Panc1 (cell line): ENCODE data around the gene CTNNAL1. TPM values are rescaled to one million over a fixed set of nuclear protein-coding genes. Genes with fewer than 3 reads are reported as not detected.
A peak's percentile ranks its signal among the peaks of the same experiment; 100 is the strongest.

Experiments used
- ATAC-seq: fragments of 200-7000 bp; cut with Tn5 transposase; 2 replicates; pipeline ENCODE4 v1.9.1; 2020; ENCODE audit warnings: mild to moderate bottlenecking, moderate library complexity
- BruUV-seq: library from RNA; stranded (reverse); fragments of 400-500 nt; replicated peaks from 2 replicates; lab custom pipeline; 2021; lab: Mats Ljungman, UMichigan
- CTCF ChIA-PET: fragments of 300-600 bp; sonication (Branson Sonifier 250); formaldehyde crosslinking; loops from one replicate; lab custom pipeline; 2022; ENCODE audit warnings: antibody characterized with exemption; lab: Charles Lee
- POLR2A ChIA-PET: fragments of 300-600 bp; sonication (Branson Sonifier 250); formaldehyde crosslinking; loops from one replicate; lab custom pipeline; 2022; ENCODE audit warnings: antibody characterized with exemption; lab: Charles Lee
- DNase-seq: peaks from one replicate; pipeline ENCODE4 v3.0.0-alpha.2; 2010; ENCODE audit warnings: low read depth, low spot score
- H3K27ac ChIP-seq: 2 replicates; pipeline ENCODE4 v1.5.1; 2011; ENCODE audit warnings: mild to moderate bottlenecking, low read length, inconsistent platforms
- H3K27me3 ChIP-seq: fragments of 200-500 bp; sonication (Bioruptor generic); 2 replicates; pipeline ENCODE4 v1.6.0; 2014; ENCODE audit warnings: low read length, inconsistent platforms; ENCODE audit not compliant: control insufficient read depth, insufficient read depth
- H3K36me3 ChIP-seq: fragments of 200-500 bp; sonication (Bioruptor generic); 2 replicates; pipeline ENCODE4 v1.5.1; 2014; ENCODE audit warnings: inconsistent platforms, mild to moderate bottlenecking, low read length, moderate library complexity; ENCODE audit not compliant: control insufficient read depth, insufficient read depth
- H3K4me1 ChIP-seq: 2 replicates; pipeline ENCODE4 v1.5.1; 2011; ENCODE audit warnings: inconsistent platforms, mild to moderate bottlenecking, low read length, moderate library complexity; ENCODE audit not compliant: control insufficient read depth, insufficient read depth
- H3K4me3 ChIP-seq, 2 experiments: 2 replicates each; pipeline ENCODE4 v1.5.1; 2011 to 2012; ENCODE audit warnings: low read depth in 2 of 2, low read length in 2 of 2, mild to moderate bottlenecking in 2 of 2, inconsistent platforms in 1 of 2, moderate library complexity in 1 of 2
- H3K9me3 ChIP-seq: fragments of 200-500 bp; sonication (Bioruptor generic); 2 replicates; pipeline ENCODE4 v1.5.1; 2014; ENCODE audit warnings: low read depth, mild to moderate bottlenecking, inconsistent platforms, low read length, moderate library complexity; ENCODE audit not compliant: control insufficient read depth, insufficient read depth
- POLR2AphosphoS5 ChIP-seq: IDR thresholded peaks from 2 replicates; pipeline ENCODE4 v1.6.1; 2012; ENCODE audit warnings: mild to moderate bottlenecking, low read depth, low read length, moderate library complexity
- SIN3A ChIP-seq: IDR thresholded peaks from 2 replicates; pipeline ENCODE4 v1.6.1; 2012; ENCODE audit warnings: low read depth, mild to moderate bottlenecking, low read length, moderate library complexity, borderline replicate concordance; ENCODE audit not compliant: insufficient read depth
- TCF7L2 ChIP-seq: IDR thresholded peaks from 2 replicates; pipeline ENCODE4 v1.6.1; 2011; ENCODE audit warnings: mild to moderate bottlenecking, low read depth, low read length, inconsistent platforms
- in situ Hi-C: cut with HindIII; loops from 2 replicates; pipeline ENCODE4 v1.10.0; 2016; ENCODE audit warnings: low sequenced_read_pairs, low pct_unique_long_range_greater_than_20kb
- intact Hi-C: fragments of 100-400 bp; cut with micrococcal nuclease; formaldehyde crosslinking; loops from one replicate; pipeline ENCODE4 v1.10.0; 2022; ENCODE audit not compliant: unreplicated experiment
- total RNA-seq: library from RNA; stranded (reverse); gene quantifications from one replicate; pipeline ENCODE4 v1.2.1, GENCODE V29; 2021; ENCODE audit not compliant: unreplicated experiment
- TF ChIP-seq, protein P1 (sequence below): fragments of 450-650 bp; IDR thresholded peaks from 2 replicates; pipeline ENCODE4 v1.5.1; 2017; ENCODE audit warnings: mild to moderate bottlenecking
- TF ChIP-seq, protein P2 (sequence below), 2 experiments: IDR thresholded peaks; 2 replicates each; pipeline ENCODE4 v1.6.1; 2011 to 2012; ENCODE audit warnings: low read depth in 2 of 2, control low read depth in 1 of 2, low read length in 1 of 2, mild to moderate bottlenecking in 1 of 2, moderate library complexity in 1 of 2; ENCODE audit not compliant: insufficient read depth in 1 of 2

Gene CTNNAL1
- total RNA-seq, 1 experiment from 2014 or later, result 79.8 TPM

DNA sequence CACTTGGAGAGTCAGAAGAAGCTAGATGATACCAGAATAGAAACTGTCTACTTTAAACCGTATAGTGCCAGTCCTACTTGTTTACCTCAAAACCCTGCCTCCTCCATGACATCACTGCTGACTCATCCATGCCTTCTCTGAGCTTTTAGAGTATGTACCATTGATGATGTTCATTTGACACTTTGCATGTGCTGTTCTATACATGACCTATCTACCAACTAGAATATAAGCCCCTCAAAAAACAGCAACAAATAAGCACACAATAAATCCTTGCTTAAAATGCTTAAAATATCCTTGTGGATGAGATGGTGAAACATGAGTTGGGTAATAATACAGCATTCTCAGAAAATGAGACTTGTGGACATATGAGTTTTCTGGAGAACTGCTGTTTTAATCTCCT lies 2.6 kb downstream of the CTNNAL1 start:
- H3K27me3 ChIP-seq, result no peaks in the 10 kb centered on the region
- CTCF ChIA-PET, result no interaction called here
- DNase-seq (no peak), ATAC-seq (no peak)
- H3K4me3 ChIP-seq, result peak overlapping the region in 1 of 2 experiments; percentile 75; a peak in 1 of 4 replicates
- H3K4me1 ChIP-seq, result peaks cover 31% of the 10 kb centered on the region
- in situ Hi-C loops (no loop called here), intact Hi-C loops (loop anchor here (5.0 kb wide), 1 partner anchor 312 kb away; the partner anchor contains the start of gene EPB41L4B)
- BruUV-seq, result no TSS peak
- peak overlapping the region; percentile 79 for H3K27ac ChIP-seq
- peaks cover 2% of the 10 kb centered on the region for H3K36me3 ChIP-seq
- POLR2A ChIA-PET, result no interaction called here
- TF ChIP-seq POLR2AphosphoS5 (no peak), SIN3A (no peak), TCF7L2 (no peak)
- TF ChIP-seq, protein P1, sequence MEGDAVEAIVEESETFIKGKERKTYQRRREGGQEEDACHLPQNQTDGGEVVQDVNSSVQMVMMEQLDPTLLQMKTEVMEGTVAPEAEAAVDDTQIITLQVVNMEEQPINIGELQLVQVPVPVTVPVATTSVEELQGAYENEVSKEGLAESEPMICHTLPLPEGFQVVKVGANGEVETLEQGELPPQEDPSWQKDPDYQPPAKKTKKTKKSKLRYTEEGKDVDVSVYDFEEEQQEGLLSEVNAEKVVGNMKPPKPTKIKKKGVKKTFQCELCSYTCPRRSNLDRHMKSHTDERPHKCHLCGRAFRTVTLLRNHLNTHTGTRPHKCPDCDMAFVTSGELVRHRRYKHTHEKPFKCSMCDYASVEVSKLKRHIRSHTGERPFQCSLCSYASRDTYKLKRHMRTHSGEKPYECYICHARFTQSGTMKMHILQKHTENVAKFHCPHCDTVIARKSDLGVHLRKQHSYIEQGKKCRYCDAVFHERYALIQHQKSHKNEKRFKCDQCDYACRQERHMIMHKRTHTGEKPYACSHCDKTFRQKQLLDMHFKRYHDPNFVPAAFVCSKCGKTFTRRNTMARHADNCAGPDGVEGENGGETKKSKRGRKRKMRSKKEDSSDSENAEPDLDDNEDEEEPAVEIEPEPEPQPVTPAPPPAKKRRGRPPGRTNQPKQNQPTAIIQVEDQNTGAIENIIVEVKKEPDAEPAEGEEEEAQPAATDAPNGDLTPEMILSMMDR, result no peak
- TF ChIP-seq, protein P2, sequence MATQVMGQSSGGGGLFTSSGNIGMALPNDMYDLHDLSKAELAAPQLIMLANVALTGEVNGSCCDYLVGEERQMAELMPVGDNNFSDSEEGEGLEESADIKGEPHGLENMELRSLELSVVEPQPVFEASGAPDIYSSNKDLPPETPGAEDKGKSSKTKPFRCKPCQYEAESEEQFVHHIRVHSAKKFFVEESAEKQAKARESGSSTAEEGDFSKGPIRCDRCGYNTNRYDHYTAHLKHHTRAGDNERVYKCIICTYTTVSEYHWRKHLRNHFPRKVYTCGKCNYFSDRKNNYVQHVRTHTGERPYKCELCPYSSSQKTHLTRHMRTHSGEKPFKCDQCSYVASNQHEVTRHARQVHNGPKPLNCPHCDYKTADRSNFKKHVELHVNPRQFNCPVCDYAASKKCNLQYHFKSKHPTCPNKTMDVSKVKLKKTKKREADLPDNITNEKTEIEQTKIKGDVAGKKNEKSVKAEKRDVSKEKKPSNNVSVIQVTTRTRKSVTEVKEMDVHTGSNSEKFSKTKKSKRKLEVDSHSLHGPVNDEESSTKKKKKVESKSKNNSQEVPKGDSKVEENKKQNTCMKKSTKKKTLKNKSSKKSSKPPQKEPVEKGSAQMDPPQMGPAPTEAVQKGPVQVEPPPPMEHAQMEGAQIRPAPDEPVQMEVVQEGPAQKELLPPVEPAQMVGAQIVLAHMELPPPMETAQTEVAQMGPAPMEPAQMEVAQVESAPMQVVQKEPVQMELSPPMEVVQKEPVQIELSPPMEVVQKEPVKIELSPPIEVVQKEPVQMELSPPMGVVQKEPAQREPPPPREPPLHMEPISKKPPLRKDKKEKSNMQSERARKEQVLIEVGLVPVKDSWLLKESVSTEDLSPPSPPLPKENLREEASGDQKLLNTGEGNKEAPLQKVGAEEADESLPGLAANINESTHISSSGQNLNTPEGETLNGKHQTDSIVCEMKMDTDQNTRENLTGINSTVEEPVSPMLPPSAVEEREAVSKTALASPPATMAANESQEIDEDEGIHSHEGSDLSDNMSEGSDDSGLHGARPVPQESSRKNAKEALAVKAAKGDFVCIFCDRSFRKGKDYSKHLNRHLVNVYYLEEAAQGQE (IDR thresholded peaks at IDR 0.05; ENCODE audit: insufficient read depth in 1 of 2, low read depth in 2 of 2, low read length in 1 of 2), result no peak
- no peaks in the 10 kb centered on the region for H3K9me3 ChIP-seq

DNA sequence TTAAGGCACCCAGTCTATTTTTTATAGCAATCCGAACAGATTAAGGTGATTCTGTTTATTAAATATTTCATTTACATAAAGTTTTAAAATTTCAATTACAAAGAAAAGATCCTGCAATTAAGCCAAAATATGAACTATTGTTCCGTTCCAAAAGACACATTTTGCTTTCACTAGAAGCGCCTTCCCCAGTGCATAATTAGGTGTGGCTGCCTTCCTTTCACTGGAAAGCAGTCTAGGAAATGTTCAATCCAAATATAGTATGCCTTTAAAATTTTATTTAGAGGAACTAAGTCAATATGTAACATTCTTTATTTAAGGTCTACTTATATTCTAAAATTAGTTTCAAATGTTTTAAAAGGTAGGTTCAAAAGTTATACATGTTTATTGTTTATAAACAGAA lies 7.6 kb downstream of the CTNNAL1 start:
- no peak for TF ChIP-seq POLR2AphosphoS5
- TF ChIP-seq, protein P1, result no peak
- no peak for TF ChIP-seq TCF7L2
- no peak for TF ChIP-seq SIN3A
- TF ChIP-seq, protein P2 (IDR thresholded peaks at IDR 0.05; ENCODE audit: insufficient read depth in 1 of 2, low read depth in 2 of 2, low read length in 1 of 2), result no peak
- Histone ChIP-seq H3K4me3 (no peak overlapping the region), H3K27me3 (no peaks in the 10 kb centered on the region), H3K9me3 (peaks cover 3% of the 10 kb centered on the region; the same call in 1 of the 2 replicates), H3K36me3 (no peaks in the 10 kb centered on the region; the same call in 1 of the 2 replicates), H3K27ac (no peak overlapping the region), H3K4me1 (peaks cover 5% of the 10 kb centered on the region; the same call in 1 of the 2 replicates)
- DNase-seq (no peak), ATAC-seq (no peak)
- no TSS peak for BruUV-seq
- in situ Hi-C loops (no loop called here), intact Hi-C loops (no loop called here)
- ChIA-PET CTCF (no interaction called here), POLR2A (interaction anchor here (0.6 kb wide), 1 partner anchor 48 kb away, joined by 8 read pairs; no protein-coding TSS in a partner anchor)
